ENCODE results near the gene WWOX.

The WWOX gene

GRCh38 chr16:78180349-78180748, 80.9 kb downstream of the WWOX start:
- no peaks in the 10 kb centered on the region for H3K36me3 ChIP-seq (ENCODE audit: insufficient read depth, insufficient read length, low read length)
- no peaks in the 10 kb centered on the region for H3K9me3 ChIP-seq (ENCODE audit: insufficient read depth, low read length)
- H3K4me3 ChIP-seq (ENCODE audit: insufficient read length, low read depth), result no peak overlapping the region
- DNase-seq (ENCODE audit: low read depth, low spot score), result no peak
- H3K4me1 ChIP-seq (ENCODE audit: insufficient read depth, insufficient read length), result no peaks in the 10 kb centered on the region
- H3K9ac ChIP-seq (ENCODE audit: insufficient read length, low read depth), result no peak overlapping the region
- no peaks in the 10 kb centered on the region for H3K27me3 ChIP-seq (ENCODE audit: insufficient read depth, insufficient read length)
- TF ChIP-seq YY1 (IDR thresholded peaks at IDR 0.05; ENCODE audit: insufficient read depth, insufficient read length) (no peak), ZNF274 (IDR thresholded peaks at IDR 0.05; ENCODE audit: low read depth, low read length) (no peak), SUZ12 (IDR thresholded peaks at IDR 0.05; ENCODE audit: extremely low read depth, insufficient read depth, insufficient read length) (no peak)

DNA sequence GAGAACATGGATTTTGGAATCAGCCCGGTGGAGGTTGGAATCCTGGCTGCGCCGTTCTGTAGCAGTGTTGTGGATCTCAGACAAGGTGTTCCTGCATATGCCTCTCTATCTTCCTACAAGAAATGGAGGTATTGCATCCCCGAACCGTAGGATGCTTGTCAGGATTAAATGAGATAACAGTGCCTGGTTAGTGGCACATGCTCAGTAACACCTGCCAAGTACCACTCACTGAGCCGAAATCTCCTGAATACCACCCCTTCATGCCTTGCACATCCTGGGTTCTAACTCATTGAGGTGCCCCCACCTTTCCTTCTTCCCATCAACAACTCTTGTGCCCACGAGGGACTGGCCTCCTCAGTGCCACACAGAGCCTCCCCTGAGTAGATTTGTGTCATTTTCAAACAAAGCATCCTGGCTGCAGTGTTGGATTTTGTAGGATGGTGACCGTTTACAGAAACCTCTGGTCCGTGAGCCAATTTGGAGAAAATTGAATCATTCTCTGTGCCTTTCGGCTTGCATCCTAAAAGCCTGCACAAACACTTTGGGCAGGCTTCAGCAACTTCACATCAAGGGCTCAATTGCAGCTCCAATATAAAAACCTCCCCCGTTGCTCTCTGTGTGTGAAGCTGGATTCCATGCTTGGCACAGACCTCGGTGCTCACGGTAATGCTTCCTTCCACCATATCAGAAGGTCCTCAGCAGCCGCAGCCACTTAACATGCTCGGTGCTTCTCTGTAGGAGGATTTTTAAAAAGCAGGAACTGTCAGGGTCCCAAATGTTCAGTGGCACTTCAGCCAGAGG, 84.2 kb downstream of the WWOX start:
- Histone ChIP-seq H3K9ac (ENCODE audit: insufficient read length, low read depth) (no peak overlapping the region), H3K27me3 (ENCODE audit: insufficient read depth, insufficient read length) (no peaks in the 10 kb centered on the region), H3K9me3 (ENCODE audit: insufficient read depth, low read length) (no peaks in the 10 kb centered on the region), H3K4me3 (ENCODE audit: insufficient read length, low read depth) (no peak overlapping the region), H3K4me1 (ENCODE audit: insufficient read depth, insufficient read length) (no peaks in the 10 kb centered on the region), H3K36me3 (ENCODE audit: insufficient read depth, insufficient read length, low read length) (no peaks in the 10 kb centered on the region)
- no peak for DNase-seq (ENCODE audit: low read depth, low spot score)
- TF ChIP-seq SUZ12 (IDR thresholded peaks at IDR 0.05; ENCODE audit: extremely low read depth, insufficient read depth, insufficient read length), result no peak
- no peak for TF ChIP-seq ZNF274 (IDR thresholded peaks at IDR 0.05; ENCODE audit: low read depth, low read length)
- no peak for TF ChIP-seq YY1 (IDR thresholded peaks at IDR 0.05; ENCODE audit: insufficient read depth, insufficient read length)

- no peaks in the 10 kb centered on the region for H3K4me1 ChIP-seq (ENCODE audit: insufficient read depth, insufficient read length)
- no peaks in the 10 kb centered on the region for H3K9me3 ChIP-seq (ENCODE audit: insufficient read depth, low read length)
- DNase-seq (ENCODE audit: low read depth, low spot score), result no peak
- no peak overlapping the region for H3K9ac ChIP-seq (ENCODE audit: insufficient read length, low read depth)
- no peak overlapping the region for H3K4me3 ChIP-seq (ENCODE audit: insufficient read length, low read depth)
- no peaks in the 10 kb centered on the region for H3K27me3 ChIP-seq (ENCODE audit: insufficient read depth, insufficient read length)
- no peaks in the 10 kb centered on the region for H3K36me3 ChIP-seq (ENCODE audit: insufficient read depth, insufficient read length, low read length)
- TF ChIP-seq ZNF274 (IDR thresholded peaks at IDR 0.05; ENCODE audit: low read depth, low read length), result no peak
Observed at GRCh38 chr16:78184238-78185183, 85.1 kb downstream of the WWOX start.

DNA sequence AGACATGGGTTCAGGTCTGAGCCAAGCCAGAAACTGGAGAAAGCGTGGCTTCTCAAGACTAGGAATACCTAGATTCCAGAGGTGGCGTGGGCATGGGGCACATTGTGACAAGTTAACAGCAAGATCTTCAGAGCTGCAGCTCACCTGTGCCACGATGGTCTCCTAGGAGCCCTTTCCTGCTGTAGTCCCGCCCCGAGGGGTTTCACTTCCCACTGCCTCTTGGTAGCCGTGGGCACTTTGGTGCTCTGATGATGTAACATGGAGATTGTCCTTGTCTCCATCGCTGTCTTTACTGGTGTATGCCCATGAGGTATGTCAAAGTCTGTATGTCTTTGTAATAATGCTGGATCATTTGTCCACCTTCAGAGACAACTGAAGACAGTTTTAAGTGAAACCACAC, 89.7 kb downstream of the WWOX start:
- Histone ChIP-seq H3K36me3 (ENCODE audit: insufficient read depth, insufficient read length, low read length) (no peaks in the 10 kb centered on the region), H3K9ac (ENCODE audit: insufficient read length, low read depth) (no peak overlapping the region), H3K27me3 (ENCODE audit: insufficient read depth, insufficient read length) (no peaks in the 10 kb centered on the region), H3K4me3 (ENCODE audit: insufficient read length, low read depth) (no peak overlapping the region), H3K9me3 (ENCODE audit: insufficient read depth, low read length) (no peaks in the 10 kb centered on the region), H3K4me1 (ENCODE audit: insufficient read depth, insufficient read length) (no peaks in the 10 kb centered on the region)
- no peak for DNase-seq (ENCODE audit: low read depth, low spot score)
- no peak for TF ChIP-seq ZNF274 (IDR thresholded peaks at IDR 0.05; ENCODE audit: low read depth, low read length)
- TF ChIP-seq YY1 (IDR thresholded peaks at IDR 0.05; ENCODE audit: insufficient read depth, insufficient read length), result no peak
- no peak for TF ChIP-seq SUZ12 (IDR thresholded peaks at IDR 0.05; ENCODE audit: extremely low read depth, insufficient read depth, insufficient read length)

DNA sequence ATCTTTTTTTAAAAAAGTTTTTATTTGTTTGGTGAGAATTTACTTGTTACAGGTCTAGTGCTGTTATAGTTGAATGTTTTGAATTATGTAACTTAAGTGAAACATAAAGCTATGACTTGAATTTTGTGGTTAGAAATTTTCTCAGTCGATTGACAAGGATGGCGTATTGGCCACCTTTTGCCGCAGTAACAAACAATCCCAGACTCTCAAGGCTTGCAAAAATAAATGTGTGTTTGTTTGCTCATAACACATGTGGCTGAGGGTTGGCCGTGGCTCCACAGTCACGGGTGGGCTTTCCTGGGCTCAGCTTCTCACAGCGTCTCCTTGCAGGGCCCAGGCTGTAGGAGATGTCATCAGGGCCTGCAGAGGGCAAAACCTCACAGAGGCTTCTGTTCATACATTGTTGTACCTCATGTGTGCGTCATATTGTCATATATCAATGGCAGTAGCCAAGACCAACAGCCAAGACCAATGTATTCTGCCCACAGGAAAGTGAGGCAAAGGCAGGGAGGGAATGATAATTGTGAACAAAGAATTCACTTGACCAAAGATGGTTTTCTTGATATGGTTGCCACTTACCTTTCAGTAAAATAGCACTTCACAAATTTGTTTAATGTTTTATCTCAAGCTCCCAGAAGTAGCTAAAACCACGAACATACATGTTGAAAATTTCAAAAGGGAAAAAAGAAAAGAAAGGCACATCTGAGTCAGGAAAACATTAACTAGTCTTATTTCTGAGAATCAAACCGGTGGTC, 93.5 kb downstream of the WWOX start:
- TF ChIP-seq YY1 (IDR thresholded peaks at IDR 0.05; ENCODE audit: insufficient read depth, insufficient read length), result no peak
- TF ChIP-seq SUZ12 (IDR thresholded peaks at IDR 0.05; ENCODE audit: extremely low read depth, insufficient read depth, insufficient read length), result no peak
- no peak for TF ChIP-seq ZNF274 (IDR thresholded peaks at IDR 0.05; ENCODE audit: low read depth, low read length)
- Histone ChIP-seq H3K4me1 (ENCODE audit: insufficient read depth, insufficient read length) (no peaks in the 10 kb centered on the region), H3K36me3 (ENCODE audit: insufficient read depth, insufficient read length, low read length) (no peaks in the 10 kb centered on the region), H3K9me3 (ENCODE audit: insufficient read depth, low read length) (no peaks in the 10 kb centered on the region), H3K27me3 (ENCODE audit: insufficient read depth, insufficient read length) (no peaks in the 10 kb centered on the region), H3K9ac (ENCODE audit: insufficient read length, low read depth) (no peak overlapping the region), H3K4me3 (ENCODE audit: insufficient read length, low read depth) (no peak overlapping the region)
- no peak for DNase-seq (ENCODE audit: low read depth, low spot score)

DNA sequence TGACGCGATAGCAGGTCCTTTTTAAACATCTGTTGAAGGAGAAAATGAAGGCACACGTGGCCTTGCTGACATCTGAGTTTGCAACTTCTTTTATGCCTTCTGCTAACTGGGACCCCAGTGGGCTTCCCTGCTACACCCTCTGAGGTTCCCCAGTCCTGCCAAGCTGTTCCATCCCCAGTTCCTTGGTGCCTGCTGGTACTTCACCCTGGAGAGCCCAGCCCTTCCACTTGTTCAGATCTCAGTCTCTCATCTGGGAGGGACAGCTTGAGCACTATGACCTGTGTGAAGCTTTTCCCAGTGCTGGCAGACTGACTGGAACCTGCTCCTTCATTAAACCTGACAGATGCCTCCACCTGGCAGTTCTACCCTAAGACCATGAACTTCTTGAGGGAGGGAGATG, 95.5 kb downstream of the WWOX start:
- no peak for TF ChIP-seq ZNF274 (IDR thresholded peaks at IDR 0.05; ENCODE audit: low read depth, low read length)
- no peak for TF ChIP-seq YY1 (IDR thresholded peaks at IDR 0.05; ENCODE audit: insufficient read depth, insufficient read length)
- no peak for TF ChIP-seq SUZ12 (IDR thresholded peaks at IDR 0.05; ENCODE audit: extremely low read depth, insufficient read depth, insufficient read length)
- no peak for DNase-seq (ENCODE audit: low read depth, low spot score)

More for the DNA sequence above, 95.5 kb downstream of the WWOX start:
- H3K9ac ChIP-seq (ENCODE audit: insufficient read length, low read depth), result no peak overlapping the region
- H3K9me3 ChIP-seq (ENCODE audit: insufficient read depth, low read length), result no peaks in the 10 kb centered on the region
- H3K4me1 ChIP-seq (ENCODE audit: insufficient read depth, insufficient read length), result no peaks in the 10 kb centered on the region
- no peaks in the 10 kb centered on the region for H3K27me3 ChIP-seq (ENCODE audit: insufficient read depth, insufficient read length)
- H3K36me3 ChIP-seq (ENCODE audit: insufficient read depth, insufficient read length, low read length), result no peaks in the 10 kb centered on the region
- H3K4me3 ChIP-seq (ENCODE audit: insufficient read length, low read depth), result no peak overlapping the region

Data from NT2/D1 (cell line).